Mammary epithelial cell (primary cell): ENCODE measurements around the gene ST6GAL1.

Experiments
- CTCF ChIP-seq, 2 donors: IDR thresholded peaks in 1 of 2; conservative IDR thresholded peaks in 1 of 2; 2 replicates each; pipeline ENCODE4 v1.5.1; 2011 to 2012; ENCODE audit warnings: inconsistent platforms in 2 of 2, low read length in 2 of 2, mild to moderate bottlenecking in 2 of 2, control low read depth in 1 of 2, low read depth in 1 of 2; ENCODE audit not compliant: insufficient read depth in 1 of 2; ENCODE audit errors: extremely low read depth in 1 of 2
- EZH2 ChIP-seq: IDR thresholded peaks from 2 replicates; pipeline ENCODE4 v1.6.1; 2012; ENCODE audit warnings: low read length, inconsistent platforms, borderline replicate concordance

DNA sequence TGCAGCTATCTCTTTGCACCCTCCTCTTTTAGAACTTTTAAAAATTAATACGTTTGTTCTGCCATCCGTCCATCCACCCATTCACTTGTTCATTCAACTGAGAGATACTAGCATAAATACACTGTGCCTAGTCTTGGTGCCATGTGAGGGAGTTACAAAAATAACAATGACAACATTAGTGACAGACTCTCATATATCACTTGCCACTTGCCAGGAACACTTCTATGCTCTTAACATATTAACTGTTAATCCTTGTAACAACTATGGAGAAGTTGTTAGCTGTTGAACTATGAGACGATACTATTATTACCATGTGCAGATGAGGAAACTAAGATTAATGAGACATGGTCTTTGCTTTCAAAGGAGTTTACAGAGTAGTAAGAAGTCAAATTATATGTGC, 175.4 kb downstream of the ST6GAL1 start:
- TF ChIP-seq CTCF (conservative IDR thresholded peaks at IDR 0.05 in 1 of 2, IDR thresholded peaks at IDR 0.05 in 1 of 2; ENCODE audit: extremely low read depth in 1 of 2, insufficient read depth in 1 of 2, low read depth in 1 of 2, low read length in 2 of 2), result no peak
- TF ChIP-seq EZH2, result no peak
